Head of caudate nucleus (tissue), 42 donors: Measurements from ENCODE around the gene WNT3A.

ENCODE experiments used
- DNase-seq, 42 donors: peaks; one replicate each; pipeline versions ENCODE4 v3.0.0 to v3.0.0-alpha.2; 2020 to 2021; ENCODE audit warnings: mixed read lengths in 7 of 42
- intact Hi-C: fragments of 100-400 bp; cut with DNase I; formaldehyde crosslinking; loops from one replicate; pipeline ENCODE4 v1.15.0; 2022

WNT3A gene

GRCh38 chr1:228060458-228061190, 53.8 kb downstream of the WNT3A start:
- peak in 7 of 42 donors; percentile 8 to 27 (median 22) for DNase-seq
- intact Hi-C loops: no loop called here

- peak in 7 of 42 donors; percentile 4 to 20 (median 7) for DNase-seq
Observed at GRCh38 chr1:228061411-228062084, 54.8 kb downstream of the WNT3A start.

GRCh38 chr1:228062085-228062791, 55.4 kb downstream of the WNT3A start:
- intact Hi-C loops: no loop called here
- DNase-seq: peak in 5 of 42 donors; percentile 5 to 18 (median 9)

More at GRCh38 chr1:228061411-228062084, 54.8 kb downstream of the WNT3A start:
- intact Hi-C loops: no loop called here

- DNase-seq: peak in 5 of 42 donors; percentile 5 to 15 (median 7)
- intact Hi-C loops: no loop called here
Observed at GRCh38 chr1:228062812-228063211, 56.0 kb downstream of the WNT3A start.

GRCh38 chr1:228063251-228064191, 56.7 kb downstream of the WNT3A start:
- intact Hi-C loops: no loop called here
- peak in 7 of 42 donors; percentile 3 to 30 (median 11) for DNase-seq

GRCh38 chr1:228064296-228064695, 57.5 kb downstream of the WNT3A start:
- DNase-seq: peak in 6 of 42 donors; percentile 2 to 26 (median 8)
- intact Hi-C loops: no loop called here

GRCh38 chr1:228064741-228065542, 58.1 kb downstream of the WNT3A start:
- intact Hi-C loops: no loop called here
- peak in 5 of 42 donors; percentile 2 to 28 (median 10) for DNase-seq

GRCh38 chr1:228065543-228066347, 58.9 kb downstream of the WNT3A start:
- DNase-seq: peak in 7 of 42 donors; percentile 3 to 18 (median 9)
- intact Hi-C loops: no loop called here

GRCh38 chr1:228066416-228066815, 59.6 kb downstream of the WNT3A start:
- peak in 4 of 42 donors; percentile 3 to 12 (median 8) for DNase-seq
- intact Hi-C loops: no loop called here

GRCh38 chr1:228066891-228067654, 60.3 kb downstream of the WNT3A start:
- peak in 8 of 42 donors; percentile 7 to 17 (median 14) for DNase-seq
- intact Hi-C loops: no loop called here

- intact Hi-C loops: no loop called here
- peak in 1 of 42 donors; percentile 4 for DNase-seq
Observed at GRCh38 chr1:228068359-228068758, 61.6 kb downstream of the WNT3A start.

GRCh38 chr1:228070173-228070572, 63.4 kb downstream of the WNT3A start:
- DNase-seq: no peak
- intact Hi-C loops: no loop called here

GRCh38 chr1:228070851-228071250, 64.1 kb downstream of the WNT3A start:
- intact Hi-C loops: no loop called here
- no peak for DNase-seq

- peak in 5 of 42 donors; percentile 2 to 30 (median 4) for DNase-seq
- intact Hi-C loops: no loop called here
Observed at GRCh38 chr1:228071839-228072657, 65.2 kb downstream of the WNT3A start.

- intact Hi-C loops: no loop called here
Observed at GRCh38 chr1:228072658-228073043, 65.9 kb downstream of the WNT3A start.

More at GRCh38 chr1:228072658-228073043, 65.9 kb downstream of the WNT3A start:
- DNase-seq: peak in 8 of 42 donors; percentile 3 to 40 (median 14)
